Ovary (tissue), 9 donors: Measurements from ENCODE around the gene FALEC. TPM values are rescaled to one million over a fixed set of nuclear protein-coding genes. Genes with fewer than 3 reads are reported as not detected.

Experiments
- DNase-seq, 5 donors: peaks; one replicate each; pipeline ENCODE4 v3.0.0-alpha.2; 2019 to 2020
- H3K27ac ChIP-seq, 2 donors: fragments of 200-600 bp; one replicate each; pipeline versions ENCODE4 v1.5.1 to v1.8.0; 2019 to 2022
- H3K27me3 ChIP-seq: fragments of 200-600 bp; one replicate; pipeline ENCODE4 v1.8.0; 2022
- H3K36me3 ChIP-seq: fragments of 200-600 bp; sonication (generic); one replicate; pipeline ENCODE4 v1.5.1; 2019
- H3K4me1 ChIP-seq: one replicate; pipeline ENCODE4 v1.8.1; 2013; ENCODE audit warnings: mild to moderate bottlenecking, moderate library complexity; ENCODE audit not compliant: insufficient read depth
- H3K4me3 ChIP-seq: fragments of 200-600 bp; sonication (generic); one replicate; pipeline ENCODE4 v1.5.1; 2017
- H3K9me3 ChIP-seq, 2 donors: fragments of 200-600 bp in 1 of 2; sonication (generic) in 1 of 2; one replicate each; pipeline versions ENCODE4 v1.5.1 to v1.8.1; 2013 to 2019; ENCODE audit warnings: mild to moderate bottlenecking in 1 of 2, moderate library complexity in 1 of 2
- EP300 ChIP-seq: sonication (generic); formaldehyde crosslinking; IDR thresholded peaks from one replicate; pipeline ENCODE4 v1.6.1; 2017; ENCODE audit warnings: antibody characterized with exemption
- POLR2A ChIP-seq: fragments of 450-650 bp; IDR thresholded peaks from one replicate; pipeline ENCODE4 v1.6.1; 2017; ENCODE audit warnings: antibody characterized with exemption, mild to moderate bottlenecking, moderate library complexity
- WGBS, 3 donors: extraction: QIAGEN DNeasy Blood & Tissue Kit in 1 of 3; methylation state at CpG; one replicate each; pipeline versions ENCODE4 v1.1.5 to v1.1.7; 2013 to 2017; 5-methylcytosine and 5-hydroxymethylcytosine counted together
- intact Hi-C, 4 donors: fragments of 100-400 bp; cut with DNase I; formaldehyde crosslinking; loops; one replicate each; pipeline versions ENCODE4 v1.11.0 to v1.15.1; 2022 to 2023
- polyA plus RNA-seq, 2 donors: library from polyadenylated mRNA; stranded (reverse); fragments of 200-250 nt in 1 of 2; fragments of 350-450 nt in 1 of 2; fragmentation: Illumina TruSeq in 1 of 2; extraction: RNeasy Lipid Tissue Mini Kit (QIAGEN cat#74804) in 1 of 2; gene quantifications; one replicate each; pipeline ENCODE4 v1.2.3, GENCODE V29; 2013 to 2014
- total RNA-seq, 7 donors: library from RNA; depleted of rRNA in 2 of 7; stranded (reverse); fragments of >200 nt in 2 of 7; fragmentation: NEBNext Ultra II Directional in 3 of 7; extraction: Animal tissue kit (Norgen Biotek cat#: 25700) in 3 of 7; gene quantifications; one replicate each; pipeline versions ENCODE4 v1.1.0 to v1.2.4, GENCODE V29; 2016 to 2023
- TF ChIP-seq, protein P1 (sequence below), 3 donors: fragments of 450-650 bp in 2 of 3; fragments of 200-600 bp in 1 of 3; IDR thresholded peaks; one replicate each; pipeline versions ENCODE4 v1.5.1 to v1.8.0; 2016 to 2022; ENCODE audit warnings: antibody characterized with exemption in 3 of 3, mild to moderate bottlenecking in 1 of 3
- donor health status: DM: no; HTN: no; CAD: no; lungs with moderate emphysema.
- donor health status: DM: no; HTN: no; CAD: no.
- donor health status: Bipolar disorder and iron deficiency.
- donor health status: DM: yes; HTN: yes; CAD: no.
- donor health status: DM: no; HTN: no; CAD: no.
- donor health status: DM: yes; HTN: yes; CAD: no.

FALEC gene
- total and polyA plus RNA-seq, 9 donors: 0.51 to 1.7 (median 0.77) TPM; not detected in 5

GRCh38 chr1:150535511-150536287 is 20.1 kb downstream of the FALEC start:
- 91 to 92% (median 92%) methylated on average over 14 of the region's 14 CpGs for WGBS, 3 donors
- no peaks in the 10 kb centered on the region for H3K4me1 ChIP-seq
- H3K27me3 ChIP-seq: no peaks in the 10 kb centered on the region
- intact Hi-C loops: loop anchor here in 1 of 4 donors (10.0 kb wide), 1 partner anchor 71 kb away; no protein-coding TSS in a partner anchor
- H3K27ac ChIP-seq: no peak overlapping the region
- TF ChIP-seq POLR2A (no peak), EP300 (no peak)
- TF ChIP-seq, protein P1, sequence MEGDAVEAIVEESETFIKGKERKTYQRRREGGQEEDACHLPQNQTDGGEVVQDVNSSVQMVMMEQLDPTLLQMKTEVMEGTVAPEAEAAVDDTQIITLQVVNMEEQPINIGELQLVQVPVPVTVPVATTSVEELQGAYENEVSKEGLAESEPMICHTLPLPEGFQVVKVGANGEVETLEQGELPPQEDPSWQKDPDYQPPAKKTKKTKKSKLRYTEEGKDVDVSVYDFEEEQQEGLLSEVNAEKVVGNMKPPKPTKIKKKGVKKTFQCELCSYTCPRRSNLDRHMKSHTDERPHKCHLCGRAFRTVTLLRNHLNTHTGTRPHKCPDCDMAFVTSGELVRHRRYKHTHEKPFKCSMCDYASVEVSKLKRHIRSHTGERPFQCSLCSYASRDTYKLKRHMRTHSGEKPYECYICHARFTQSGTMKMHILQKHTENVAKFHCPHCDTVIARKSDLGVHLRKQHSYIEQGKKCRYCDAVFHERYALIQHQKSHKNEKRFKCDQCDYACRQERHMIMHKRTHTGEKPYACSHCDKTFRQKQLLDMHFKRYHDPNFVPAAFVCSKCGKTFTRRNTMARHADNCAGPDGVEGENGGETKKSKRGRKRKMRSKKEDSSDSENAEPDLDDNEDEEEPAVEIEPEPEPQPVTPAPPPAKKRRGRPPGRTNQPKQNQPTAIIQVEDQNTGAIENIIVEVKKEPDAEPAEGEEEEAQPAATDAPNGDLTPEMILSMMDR (IDR thresholded peaks at IDR 0.05): no peak
- no peak overlapping the region for H3K4me3 ChIP-seq
- no peaks in the 10 kb centered on the region for H3K36me3 ChIP-seq
- no peaks in the 10 kb centered on the region for H3K9me3 ChIP-seq
- DNase-seq: no peak

DNA sequence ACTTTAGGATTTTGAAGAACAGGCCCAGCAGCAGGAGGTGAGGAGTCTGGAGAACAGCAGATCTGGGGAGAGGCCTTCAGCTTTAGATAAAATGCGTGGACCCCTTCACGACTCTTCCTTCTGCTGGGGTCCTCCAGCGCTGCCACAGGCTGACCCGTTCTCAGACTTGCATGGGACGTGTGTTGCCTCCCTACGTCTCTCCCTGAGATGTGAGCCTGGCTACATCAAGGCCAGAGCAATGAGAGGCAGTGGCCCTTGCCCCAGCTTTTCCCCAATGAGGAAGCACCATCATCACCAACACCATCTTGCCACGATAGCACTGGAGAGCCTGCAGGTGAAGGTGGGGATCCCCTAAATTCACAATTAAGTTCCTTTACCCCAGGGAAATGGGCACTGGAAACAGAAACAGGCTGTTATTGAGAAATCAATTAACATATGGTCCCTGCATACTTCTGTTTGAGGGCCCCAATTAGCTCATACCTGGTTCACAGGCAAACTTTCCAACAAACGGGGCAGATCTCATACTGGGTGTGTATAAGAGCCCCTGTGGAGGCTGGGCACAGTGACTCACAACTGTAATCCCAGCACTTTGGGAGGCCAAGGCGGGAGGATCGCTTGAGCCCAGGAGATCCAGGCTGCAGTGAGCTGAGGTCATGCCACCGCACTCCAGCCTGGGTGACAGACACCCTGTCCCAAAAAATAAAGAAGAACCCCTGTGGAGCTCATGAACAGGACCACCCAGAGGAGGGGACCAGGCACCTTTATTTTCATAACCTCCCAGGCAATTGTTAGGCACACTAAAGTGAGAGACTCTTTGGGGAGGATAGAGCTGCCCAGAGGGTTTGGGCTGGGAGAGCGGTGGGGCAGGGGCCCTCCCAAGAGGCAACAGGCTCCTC is 21.5 kb downstream of the FALEC start:
- no peak for DNase-seq
- Histone ChIP-seq H3K9me3 (no peaks in the 10 kb centered on the region), H3K27me3 (no peaks in the 10 kb centered on the region), H3K4me1 (no peaks in the 10 kb centered on the region), H3K36me3 (no peaks in the 10 kb centered on the region), H3K4me3 (no peak overlapping the region), H3K27ac (no peak overlapping the region)
- TF ChIP-seq POLR2A (no peak), EP300 (no peak)
- TF ChIP-seq, protein P1 (IDR thresholded peaks at IDR 0.05): no peak
- 90 to 94% (median 93%) methylated on average over 12 of the region's 12 CpGs for WGBS, 3 donors
- intact Hi-C loops: loop anchor here in 1 of 4 donors (10.0 kb wide), 1 partner anchor 72 kb away; no protein-coding TSS in a partner anchor

- no peak for DNase-seq
- H3K27ac ChIP-seq: no peak overlapping the region
- no peak for TF ChIP-seq EP300
- no peak for TF ChIP-seq POLR2A
- TF ChIP-seq, protein P1 (IDR thresholded peaks at IDR 0.05): no peak
- H3K27me3 ChIP-seq: no peaks in the 10 kb centered on the region
- intact Hi-C loops: loop anchor here in 1 of 4 donors (10.0 kb wide), 1 partner anchor 73 kb away; no protein-coding TSS in a partner anchor
- no peaks in the 10 kb centered on the region for H3K4me1 ChIP-seq
- no peak overlapping the region for H3K4me3 ChIP-seq
- H3K36me3 ChIP-seq: no peaks in the 10 kb centered on the region
- no peaks in the 10 kb centered on the region for H3K9me3 ChIP-seq
- 51 to 68% (median 60%) methylated on average over 17 of the region's 17 CpGs for WGBS, 3 donors
These were observed 22.5 kb downstream of the FALEC start for GRCh38 chr1:150537732-150538684.
